ENCODE results near the gene CRTC2.
"Not testable (repeated sequence)": the region's sequence is repeated elsewhere in the genome, so short reads cannot be mapped to it uniquely, and the experiment has no call there.

The CRTC2 gene

DNA sequence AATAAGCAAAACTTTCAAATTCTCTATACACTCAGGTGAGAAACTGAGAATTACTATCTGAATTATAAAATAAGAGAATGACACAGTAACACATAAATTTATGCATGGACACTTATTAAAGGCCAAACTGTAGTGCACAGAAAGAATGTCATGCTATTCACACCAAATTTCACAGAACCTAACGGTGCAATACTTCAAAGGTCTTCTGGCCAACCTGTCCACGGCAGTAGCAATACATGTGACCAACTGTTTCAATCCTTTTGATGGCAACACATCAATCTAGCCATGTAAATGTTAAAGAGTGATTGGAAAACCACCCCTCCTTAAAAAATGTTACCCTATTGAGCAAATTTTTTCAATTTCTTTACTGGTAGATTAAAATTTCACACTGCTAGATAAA, 46.1 kb downstream of the CRTC2 start:
- Histone ChIP-seq H3K9me3 (ENCODE audit: control insufficient read depth, insufficient read depth, low read length) (no peaks in the 10 kb centered on the region), H3K27me3 (ENCODE audit: control insufficient read depth, insufficient read depth, low read length) (no peaks in the 10 kb centered on the region), H3K36me3 (ENCODE audit: control insufficient read depth, insufficient read depth, low read length) (no peaks in the 10 kb centered on the region), H3K4me3 (ENCODE audit: low read length) (no peak overlapping the region), H3K27ac (ENCODE audit: low read length) (no peak overlapping the region), H3K4me1 (ENCODE audit: control insufficient read depth, insufficient read depth, low read length) (no peaks in the 10 kb centered on the region)
- DNase-seq (ENCODE audit: low read depth, low spot score), result no peak
- no CpG with 5 or more reads among the region's 2 CpGs for WGBS (ENCODE audit: insufficient coverage, insufficient read length)

DNA sequence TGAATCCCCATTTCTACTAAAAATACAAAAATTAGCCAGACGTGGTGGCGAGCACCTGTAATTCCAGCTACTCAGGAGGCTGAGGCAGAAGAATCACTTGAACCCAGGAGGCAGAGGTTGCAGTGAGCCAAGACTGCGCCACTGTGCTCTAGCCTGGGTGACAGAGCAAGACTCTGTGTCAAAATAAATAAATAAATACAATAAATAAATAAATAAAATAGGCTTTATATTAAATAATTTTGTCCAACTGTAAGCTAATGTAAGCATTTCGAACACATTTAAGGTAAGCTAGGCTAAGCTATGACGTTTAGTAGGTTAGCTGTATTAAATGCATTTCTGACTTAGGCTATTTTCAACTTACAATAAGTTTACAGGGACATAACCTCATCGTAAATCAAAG, 47.9 kb downstream of the CRTC2 start:
- not testable (repeated sequence) for H3K36me3 ChIP-seq (ENCODE audit: control insufficient read depth, insufficient read depth, low read length); H3K4me3 ChIP-seq (ENCODE audit: low read length); DNase-seq (ENCODE audit: low read depth, low spot score); H3K27me3 ChIP-seq (ENCODE audit: control insufficient read depth, insufficient read depth, low read length); H3K9me3 ChIP-seq (ENCODE audit: control insufficient read depth, insufficient read depth, low read length); H3K27ac ChIP-seq (ENCODE audit: low read length); H3K4me1 ChIP-seq (ENCODE audit: control insufficient read depth, insufficient read depth, low read length)
- WGBS (ENCODE audit: insufficient coverage, insufficient read length), result no CpG with 5 or more reads among the region's 6 CpGs

DNA sequence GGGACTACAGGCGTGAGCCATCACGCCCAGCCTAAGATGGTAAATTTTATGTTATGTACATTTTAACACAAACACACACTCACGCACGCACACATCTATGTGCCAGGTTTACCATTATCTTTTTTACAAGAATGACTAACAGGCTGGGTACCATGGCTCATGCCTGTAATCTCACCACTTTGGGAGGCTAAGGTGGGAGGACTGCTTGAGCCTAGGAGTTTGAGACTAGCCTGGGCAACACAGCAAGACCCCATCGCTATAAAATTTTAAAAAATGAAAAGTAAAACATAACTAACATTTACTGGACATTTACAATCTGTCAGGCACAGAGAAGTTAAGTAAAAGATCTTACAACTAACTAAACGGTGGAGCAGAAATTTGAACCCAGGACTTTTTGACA, 50.3 kb downstream of the CRTC2 start:
- no peaks in the 10 kb centered on the region for H3K4me1 ChIP-seq (ENCODE audit: control insufficient read depth, insufficient read depth, low read length)
- H3K27ac ChIP-seq (ENCODE audit: low read length), result no peak overlapping the region
- no CpG with 5 or more reads among the region's 6 CpGs for WGBS (ENCODE audit: insufficient coverage, insufficient read length)
- H3K27me3 ChIP-seq (ENCODE audit: control insufficient read depth, insufficient read depth, low read length), result no peaks in the 10 kb centered on the region
- H3K4me3 ChIP-seq (ENCODE audit: low read length), result no peak overlapping the region
- no peak for DNase-seq (ENCODE audit: low read depth, low spot score)
- H3K9me3 ChIP-seq (ENCODE audit: control insufficient read depth, insufficient read depth, low read length), result no peaks in the 10 kb centered on the region
- H3K36me3 ChIP-seq (ENCODE audit: control insufficient read depth, insufficient read depth, low read length), result no peaks in the 10 kb centered on the region

DNA sequence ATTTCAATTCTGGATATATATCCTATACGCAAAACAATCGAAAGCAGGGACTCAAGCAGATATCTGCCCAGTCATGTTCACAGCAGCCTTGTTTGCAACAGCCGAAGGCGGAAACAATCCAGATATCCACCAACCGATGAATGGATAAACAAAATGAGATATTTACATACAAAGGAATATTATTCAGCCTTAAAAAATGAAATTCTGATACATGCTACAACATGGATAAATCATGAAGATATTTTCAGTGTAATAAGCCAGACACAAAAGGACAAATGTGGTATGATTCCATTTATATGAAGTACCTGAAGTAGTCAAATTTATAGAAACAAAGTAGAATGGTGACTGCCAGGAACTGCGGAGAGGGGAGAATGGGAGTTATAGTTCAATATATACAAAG, 51.3 kb downstream of the CRTC2 start:
- Histone ChIP-seq H3K36me3 (ENCODE audit: control insufficient read depth, insufficient read depth, low read length) (no peaks in the 10 kb centered on the region), H3K9me3 (ENCODE audit: control insufficient read depth, insufficient read depth, low read length) (no peaks in the 10 kb centered on the region), H3K4me1 (ENCODE audit: control insufficient read depth, insufficient read depth, low read length) (no peaks in the 10 kb centered on the region), H3K27me3 (ENCODE audit: control insufficient read depth, insufficient read depth, low read length) (no peaks in the 10 kb centered on the region), H3K4me3 (ENCODE audit: low read length) (no peak overlapping the region), H3K27ac (ENCODE audit: low read length) (no peak overlapping the region)
- WGBS (ENCODE audit: insufficient coverage, insufficient read length), result no CpG with 5 or more reads among the region's 6 CpGs
- no peak for DNase-seq (ENCODE audit: low read depth, low spot score)

DNA sequence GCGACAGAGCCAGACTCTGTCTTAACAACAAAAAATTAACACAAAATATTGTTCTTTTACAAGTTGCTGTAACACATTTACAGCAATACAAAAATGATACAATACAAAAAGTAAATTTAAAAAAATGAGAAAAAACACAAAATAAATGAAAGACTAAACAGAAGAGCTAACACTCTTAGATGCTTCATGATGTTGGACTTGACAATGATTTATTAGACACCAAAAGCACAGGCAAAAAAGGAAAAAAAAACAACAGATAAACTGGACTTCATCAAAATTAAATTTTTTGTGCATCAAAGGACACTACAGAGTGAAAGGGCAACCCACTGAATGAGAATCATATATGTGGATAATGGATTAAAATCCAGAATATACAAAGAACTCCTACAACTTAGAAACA, 52.0 kb downstream of the CRTC2 start:
- H3K36me3 ChIP-seq (ENCODE audit: control insufficient read depth, insufficient read depth, low read length), result no peaks in the 10 kb centered on the region

DNA sequence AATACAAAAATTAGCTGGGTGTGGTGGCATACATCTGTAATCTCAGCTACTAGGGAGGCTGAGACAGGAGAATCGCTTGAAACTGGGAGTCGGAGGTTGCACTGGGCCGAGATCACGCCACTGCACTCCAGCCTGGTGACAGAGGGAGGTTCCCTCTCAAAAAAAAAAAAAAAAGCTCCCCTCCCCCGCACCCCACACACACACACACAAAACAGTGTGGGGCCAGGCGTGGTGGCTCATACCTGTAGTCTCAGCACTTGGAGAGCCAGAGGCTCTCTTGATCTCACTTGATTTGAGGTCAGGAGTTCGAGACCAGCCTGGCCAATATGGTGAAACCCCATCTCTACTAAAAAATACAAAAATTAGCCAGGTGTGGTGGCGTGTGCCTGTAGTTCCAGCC, 52.5 kb downstream of the CRTC2 start:
- H3K27ac ChIP-seq (ENCODE audit: low read length), result not testable (repeated sequence)

More for the DNA sequence above, 52.0 kb downstream of the CRTC2 start:
- Histone ChIP-seq H3K27ac (ENCODE audit: low read length) (no peak overlapping the region), H3K4me1 (ENCODE audit: control insufficient read depth, insufficient read depth, low read length) (no peaks in the 10 kb centered on the region), H3K27me3 (ENCODE audit: control insufficient read depth, insufficient read depth, low read length) (no peaks in the 10 kb centered on the region), H3K9me3 (ENCODE audit: control insufficient read depth, insufficient read depth, low read length) (no peaks in the 10 kb centered on the region), H3K4me3 (ENCODE audit: low read length) (no peak overlapping the region)
- no CpG with 5 or more reads among the region's 1 CpG for WGBS (ENCODE audit: insufficient coverage, insufficient read length)
- no peak for DNase-seq (ENCODE audit: low read depth, low spot score)

DNA sequence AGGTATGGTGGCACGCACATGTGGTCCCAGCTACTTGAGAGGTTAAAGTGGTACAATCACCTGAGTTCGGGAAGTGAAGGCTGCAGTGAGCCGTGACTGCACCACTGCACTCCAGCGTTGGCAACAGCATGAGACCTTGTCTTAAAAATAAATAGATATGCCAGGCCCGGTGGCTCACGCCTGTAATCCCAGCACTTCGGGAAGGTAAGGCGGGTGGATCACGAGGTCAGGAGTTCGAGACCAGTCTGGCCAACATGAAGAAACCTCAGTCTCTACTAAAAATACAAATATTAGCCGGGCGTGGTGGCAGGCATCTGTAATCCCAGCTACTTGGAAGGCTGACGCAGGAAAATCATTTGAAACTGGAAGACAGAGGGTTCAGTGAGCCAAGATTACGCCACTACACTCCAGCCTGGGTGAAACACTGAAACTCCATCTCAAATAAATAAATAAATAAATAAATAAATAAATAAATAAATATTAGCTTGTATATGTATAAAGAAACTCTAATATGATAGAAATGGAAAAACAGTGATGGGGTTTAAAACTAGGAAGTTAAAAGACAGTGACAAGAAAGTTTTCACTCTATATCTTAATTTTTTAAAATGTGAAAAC, 54.5 kb downstream of the CRTC2 start:
- Histone ChIP-seq H3K9me3 (ENCODE audit: control insufficient read depth, insufficient read depth, low read length) (no peaks in the 10 kb centered on the region), H3K27ac (ENCODE audit: low read length) (no peak overlapping the region), H3K36me3 (ENCODE audit: control insufficient read depth, insufficient read depth, low read length) (no peaks in the 10 kb centered on the region), H3K4me3 (ENCODE audit: low read length) (no peak overlapping the region), H3K27me3 (ENCODE audit: control insufficient read depth, insufficient read depth, low read length) (no peaks in the 10 kb centered on the region), H3K4me1 (ENCODE audit: control insufficient read depth, insufficient read depth, low read length) (no peaks in the 10 kb centered on the region)
- WGBS (ENCODE audit: insufficient coverage, insufficient read length), result no CpG with 5 or more reads among the region's 14 CpGs
- no peak for DNase-seq (ENCODE audit: low read depth, low spot score)

More for the DNA sequence above, 52.5 kb downstream of the CRTC2 start:
- WGBS (ENCODE audit: insufficient coverage, insufficient read length), result no CpG with 5 or more reads among the region's 8 CpGs
- DNase-seq (ENCODE audit: low read depth, low spot score); H3K4me1 ChIP-seq (ENCODE audit: control insufficient read depth, insufficient read depth, low read length); H3K36me3 ChIP-seq (ENCODE audit: control insufficient read depth, insufficient read depth, low read length); H3K27me3 ChIP-seq (ENCODE audit: control insufficient read depth, insufficient read depth, low read length); H3K4me3 ChIP-seq (ENCODE audit: low read length); H3K9me3 ChIP-seq (ENCODE audit: control insufficient read depth, insufficient read depth, low read length): not testable (repeated sequence)

DNA sequence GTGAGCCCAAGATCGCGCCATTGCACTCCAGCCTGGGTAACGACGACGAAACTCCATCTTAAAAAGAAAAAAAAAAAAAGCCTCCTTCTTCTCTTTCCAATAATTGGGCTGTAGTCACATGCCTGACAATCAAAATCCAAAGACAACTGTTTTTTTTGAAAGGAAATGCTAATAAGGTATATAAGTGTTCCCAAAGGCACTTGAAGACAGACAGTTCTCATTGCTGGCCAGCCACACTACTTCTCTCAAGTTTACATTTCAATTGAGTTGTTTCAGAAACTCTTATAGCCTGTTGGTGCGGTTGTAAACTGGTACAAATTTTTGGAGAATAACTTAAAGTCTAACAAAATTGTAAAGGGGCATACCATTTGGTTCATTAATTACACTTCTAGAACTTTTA, 58.9 kb downstream of the CRTC2 start:
- H3K9me3 ChIP-seq (ENCODE audit: control insufficient read depth, insufficient read depth, low read length), result no peaks in the 10 kb centered on the region
- no CpG with 5 or more reads among the region's 6 CpGs for WGBS (ENCODE audit: insufficient coverage, insufficient read length)

More for the DNA sequence above, 58.9 kb downstream of the CRTC2 start:
- Histone ChIP-seq H3K4me3 (ENCODE audit: low read length) (no peak overlapping the region), H3K27ac (ENCODE audit: low read length) (no peak overlapping the region), H3K36me3 (ENCODE audit: control insufficient read depth, insufficient read depth, low read length) (no peaks in the 10 kb centered on the region), H3K27me3 (ENCODE audit: control insufficient read depth, insufficient read depth, low read length) (no peaks in the 10 kb centered on the region), H3K4me1 (ENCODE audit: control insufficient read depth, insufficient read depth, low read length) (no peaks in the 10 kb centered on the region)
- no peak for DNase-seq (ENCODE audit: low read depth, low spot score)
